PC-9 (cell line): Measurements from ENCODE around the gene GNG3.

ENCODE experiments used
- CTCF ChIP-seq: fragments of 200-600 bp; sonication (generic); conservative IDR thresholded peaks from 2 replicates; pipeline ENCODE4 v1.6.1; 2017; ENCODE audit warnings: mixed run types, antibody characterized with exemption, mild to moderate bottlenecking, moderate library complexity
- EZH2 ChIP-seq: fragments of 200-600 bp; sonication (generic); IDR thresholded peaks from 2 replicates; pipeline ENCODE4 v1.8.0; 2017; ENCODE audit warnings: antibody characterized with exemption, low read depth

- TF ChIP-seq CTCF (no peak; the same call in 1 of the 2 replicates), EZH2 (no peak)
Observed at GRCh38 chr11:62721994-62722393, 14.5 kb downstream of the GNG3 start.
